ENCODE measurements around the gene DNMT3B. TPM values are rescaled to one million over a fixed set of nuclear protein-coding genes. Genes with fewer than 3 reads are reported as not detected.

DNMT3B gene
- total RNA-seq, 1 donor from 2014 or later = 4.7 TPM

GRCh38 chr20:32811886-32812285 lies 49.7 kb downstream of the DNMT3B start:
- Mint-ChIP-seq H3K4me1 (ENCODE audit: low read depth) (no peaks in the 10 kb centered on the region), H3K27ac (ENCODE audit: unreplicated experiment) (no peak overlapping the region), H3K9me3 (ENCODE audit: low read depth) (no peaks in the 10 kb centered on the region), H3K4me3 (ENCODE audit: unreplicated experiment) (no peak overlapping the region), H3K36me3 (ENCODE audit: low read depth) (peaks cover 3% of the 10 kb centered on the region), H3K27me3 (ENCODE audit: low read depth) (no peaks in the 10 kb centered on the region)
- DNase-seq (ENCODE audit: low spot score) = no peak
- TF ChIP-seq CTCF (IDR thresholded peaks at IDR 0.05) = no peak

- Mint-ChIP-seq H3K4me3 (ENCODE audit: unreplicated experiment) (peak overlapping the region; percentile 96), H3K36me3 (ENCODE audit: low read depth) (peaks cover 1% of the 10 kb centered on the region), H3K4me1 (ENCODE audit: low read depth) (peaks cover 41% of the 10 kb centered on the region), H3K9me3 (ENCODE audit: low read depth) (no peaks in the 10 kb centered on the region), H3K27ac (ENCODE audit: unreplicated experiment) (peak overlapping the region; percentile 98), H3K27me3 (ENCODE audit: low read depth) (no peaks in the 10 kb centered on the region)
- peak; percentile 58 for TF ChIP-seq CTCF (IDR thresholded peaks at IDR 0.05)
- DNase-seq (ENCODE audit: low spot score) = peak; percentile 92
Observed at GRCh38 chr20:32819992-32820697, 58.0 kb downstream of the DNMT3B start.

DNA sequence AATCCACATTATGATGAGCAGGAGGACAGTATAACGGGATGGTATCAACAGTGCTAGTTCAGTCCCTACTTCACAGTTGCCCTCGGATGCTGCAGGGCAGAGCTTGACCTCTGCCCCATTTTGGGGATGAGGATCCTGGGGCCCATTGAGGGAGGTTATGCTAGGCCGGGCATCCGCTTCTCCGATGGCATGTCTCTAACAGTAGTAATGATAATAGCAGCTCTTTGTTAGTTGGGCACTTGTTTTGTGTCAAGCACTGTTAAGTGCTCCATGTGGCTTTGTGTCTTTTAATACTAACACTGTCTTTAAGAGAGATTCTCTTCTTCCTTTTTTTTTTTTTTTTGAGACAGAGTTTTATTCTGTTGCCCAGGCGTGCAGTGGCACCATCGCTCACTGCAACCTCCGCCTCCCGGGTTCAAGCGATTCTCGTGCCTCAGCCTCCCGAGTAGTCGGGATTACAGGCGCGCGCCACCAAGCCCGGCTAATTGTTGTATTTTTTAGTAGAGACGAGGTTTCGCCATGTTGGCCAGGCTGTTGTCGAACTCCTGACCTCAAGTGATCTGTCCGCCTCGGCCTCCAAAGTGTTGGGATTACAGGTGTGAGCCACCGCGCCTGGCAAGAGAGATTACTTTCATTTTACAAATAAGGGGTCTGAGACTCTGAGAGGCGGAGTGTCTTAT lies 58.7 kb downstream of the DNMT3B start:
- peak; percentile 27 for TF ChIP-seq CTCF (IDR thresholded peaks at IDR 0.05)
- Mint-ChIP-seq H3K36me3 (ENCODE audit: low read depth) (peaks cover 1% of the 10 kb centered on the region), H3K4me3 (ENCODE audit: unreplicated experiment) (peak overlapping the region; percentile 96), H3K9me3 (ENCODE audit: low read depth) (no peaks in the 10 kb centered on the region), H3K27me3 (ENCODE audit: low read depth) (no peaks in the 10 kb centered on the region), H3K27ac (ENCODE audit: unreplicated experiment) (peak overlapping the region; percentile 98), H3K4me1 (ENCODE audit: low read depth) (peaks cover 44% of the 10 kb centered on the region)
- DNase-seq (ENCODE audit: low spot score) = no peak

- Mint-ChIP-seq H3K27ac (ENCODE audit: unreplicated experiment) (peak overlapping the region; percentile 98), H3K36me3 (ENCODE audit: low read depth) (peaks cover 5% of the 10 kb centered on the region), H3K4me3 (ENCODE audit: unreplicated experiment) (no peak overlapping the region), H3K4me1 (ENCODE audit: low read depth) (peaks cover 44% of the 10 kb centered on the region), H3K27me3 (ENCODE audit: low read depth) (no peaks in the 10 kb centered on the region), H3K9me3 (ENCODE audit: low read depth) (no peaks in the 10 kb centered on the region)
- no peak for DNase-seq (ENCODE audit: low spot score)
- no peak for TF ChIP-seq CTCF (IDR thresholded peaks at IDR 0.05)
Observed at GRCh38 chr20:32822225-32822624, 60.0 kb downstream of the DNMT3B start.

DNA sequence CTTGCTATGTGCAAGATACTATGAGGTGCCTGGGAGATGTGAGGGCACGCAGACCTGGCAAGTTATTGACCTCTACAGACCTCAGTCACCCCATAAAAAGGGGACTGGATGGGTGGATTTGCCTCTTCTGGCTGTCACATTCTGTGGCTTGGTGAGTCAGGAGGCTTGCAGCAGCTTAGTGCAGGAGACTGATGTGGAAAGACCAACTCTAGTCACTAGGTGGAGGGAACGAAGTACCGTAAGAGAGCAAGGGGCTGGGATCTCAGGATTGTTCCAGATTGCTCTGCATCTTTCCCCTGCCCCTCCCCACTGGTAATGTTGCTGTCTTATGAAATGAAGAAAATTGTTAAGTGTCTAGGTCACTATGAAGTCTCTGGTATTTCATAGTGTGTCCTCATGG lies 60.9 kb downstream of the DNMT3B start:
- peak overlapping the region; percentile 23 for H3K4me3 Mint-ChIP-seq (ENCODE audit: unreplicated experiment)
- peaks cover 47% of the 10 kb centered on the region for H3K4me1 Mint-ChIP-seq (ENCODE audit: low read depth)

More for the DNA sequence above, 60.9 kb downstream of the DNMT3B start:
- no peak for DNase-seq (ENCODE audit: low spot score)
- H3K27me3 Mint-ChIP-seq (ENCODE audit: low read depth) = no peaks in the 10 kb centered on the region
- peak overlapping the region; percentile 98 for H3K27ac Mint-ChIP-seq (ENCODE audit: unreplicated experiment)
- H3K9me3 Mint-ChIP-seq (ENCODE audit: low read depth) = no peaks in the 10 kb centered on the region
- peaks cover 10% of the 10 kb centered on the region for H3K36me3 Mint-ChIP-seq (ENCODE audit: low read depth)
- peak; percentile 58 for TF ChIP-seq CTCF (IDR thresholded peaks at IDR 0.05)

All from chondrocyte (in vitro differentiated cells).